ENCODE results near the gene SBF2.
"Not testable (repeated sequence)": the region's sequence is repeated elsewhere in the genome, so short reads cannot be mapped to it uniquely, and the experiment has no call there.

SBF2 gene

DNA sequence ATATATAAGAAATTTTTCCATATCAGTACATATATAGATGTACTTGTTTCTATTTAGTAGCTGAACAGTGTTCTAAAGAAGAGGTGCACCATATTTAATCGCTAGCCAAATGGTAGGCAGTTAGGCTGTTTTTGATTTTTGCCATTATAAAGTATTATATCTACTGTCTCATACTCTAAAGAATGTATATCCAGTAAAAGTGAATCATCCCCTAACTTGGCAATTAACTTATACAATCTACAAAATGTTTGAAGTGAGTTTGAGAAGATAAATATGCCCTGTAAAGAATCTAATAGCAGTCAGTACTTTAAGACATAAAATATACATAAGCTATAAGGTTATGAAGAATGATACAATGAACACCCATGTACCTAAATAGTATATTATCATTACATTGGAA lies 338.6 kb downstream of the SBF2 start:
- Histone ChIP-seq H3K9me3 (ENCODE audit: control insufficient read depth, low read length) (no peaks in the 10 kb centered on the region), H3K27me3 (ENCODE audit: control insufficient read depth, insufficient read depth, low read length, poor library complexity, severe bottlenecking) (no peaks in the 10 kb centered on the region), H3K4me1 (ENCODE audit: control insufficient read depth, insufficient read depth, low read length) (no peaks in the 10 kb centered on the region), H3K36me3 (ENCODE audit: control insufficient read depth, insufficient read depth, low read length) (no peaks in the 10 kb centered on the region), H3K4me3 (ENCODE audit: insufficient read depth, low read depth, low read length) (no peak overlapping the region), H3K27ac (ENCODE audit: insufficient read depth, low read depth, low read length, poor library complexity, severe bottlenecking) (no peak overlapping the region)
- WGBS, 2 experiments = no CpG with 5 or more reads among the region's 1 CpG

DNA sequence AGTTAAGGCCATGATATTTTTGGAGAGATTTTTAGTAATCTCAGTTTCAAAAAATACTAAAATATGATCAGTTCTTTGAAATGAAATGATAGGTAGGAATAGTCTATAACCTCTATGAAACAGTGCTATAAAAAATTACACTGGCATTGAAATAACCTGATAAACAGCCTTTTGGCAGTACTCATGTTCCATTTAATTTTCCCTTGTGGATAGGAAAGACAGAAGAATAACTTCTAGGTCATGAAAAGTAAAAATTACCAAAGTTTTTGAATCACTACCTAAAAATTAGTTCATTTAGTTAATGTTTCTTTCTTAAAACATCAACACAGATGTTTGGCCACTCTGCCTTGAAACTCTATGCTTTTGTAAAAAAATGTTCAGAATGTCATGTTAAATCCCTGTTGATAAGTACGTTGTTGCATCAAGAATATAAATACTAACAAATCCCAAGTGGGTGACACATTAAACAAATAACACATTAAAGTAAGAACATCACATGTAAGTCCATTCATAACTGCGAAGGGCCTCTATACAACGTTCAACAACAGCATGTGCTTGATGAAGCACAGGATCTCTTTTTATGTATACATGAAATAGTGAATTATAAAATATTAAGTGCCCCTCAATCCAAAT lies 339.9 kb downstream of the SBF2 start:
- Histone ChIP-seq H3K27me3 (ENCODE audit: control insufficient read depth, insufficient read depth, low read length, poor library complexity, severe bottlenecking) (no peaks in the 10 kb centered on the region), H3K9me3 (ENCODE audit: control insufficient read depth, low read length) (no peaks in the 10 kb centered on the region), H3K36me3 (ENCODE audit: control insufficient read depth, insufficient read depth, low read length) (no peaks in the 10 kb centered on the region), H3K4me3 (ENCODE audit: insufficient read depth, low read depth, low read length) (no peak overlapping the region), H3K27ac (ENCODE audit: insufficient read depth, low read depth, low read length, poor library complexity, severe bottlenecking) (no peak overlapping the region), H3K4me1 (ENCODE audit: control insufficient read depth, insufficient read depth, low read length) (no peaks in the 10 kb centered on the region)
- WGBS, 2 experiments = 92 to 93% methylated on average over 2 of the region's 3 CpGs

DNA sequence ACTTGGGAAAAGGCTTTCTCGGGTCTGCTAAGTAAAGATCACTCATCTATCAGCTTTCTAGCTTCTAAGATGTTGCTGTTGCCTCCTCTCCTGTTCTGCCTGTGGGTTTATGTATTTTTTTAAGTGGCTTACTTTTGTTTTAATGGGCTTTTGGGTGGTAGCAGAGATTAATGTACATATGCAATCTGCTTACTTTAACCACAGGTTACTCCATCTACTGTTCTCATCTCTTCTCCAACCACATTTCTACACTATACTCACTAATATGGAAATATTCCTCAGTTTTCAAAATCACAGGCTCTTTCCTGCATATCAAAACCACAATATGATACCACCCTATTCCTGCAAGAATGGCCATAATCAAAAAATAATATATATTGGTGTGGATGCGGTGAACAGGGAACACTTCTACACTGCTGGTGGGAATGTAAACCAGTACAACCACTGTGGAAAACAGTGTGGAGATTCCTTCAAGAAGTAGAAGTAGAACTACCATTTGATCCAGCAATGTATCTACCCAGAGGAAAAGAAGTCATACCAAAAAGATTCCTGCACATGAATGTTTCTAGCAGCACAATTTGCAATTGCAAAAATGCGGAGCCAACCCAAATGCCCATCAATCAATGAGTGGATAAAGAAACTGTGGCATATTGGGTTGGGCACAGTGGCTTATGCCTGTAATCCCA lies 341.4 kb downstream of the SBF2 start:
- Histone ChIP-seq H3K4me1 (ENCODE audit: control insufficient read depth, insufficient read depth, low read length) (no peaks in the 10 kb centered on the region), H3K27me3 (ENCODE audit: control insufficient read depth, insufficient read depth, low read length, poor library complexity, severe bottlenecking) (no peaks in the 10 kb centered on the region), H3K27ac (ENCODE audit: insufficient read depth, low read depth, low read length, poor library complexity, severe bottlenecking) (no peak overlapping the region), H3K36me3 (ENCODE audit: control insufficient read depth, insufficient read depth, low read length) (no peaks in the 10 kb centered on the region), H3K4me3 (ENCODE audit: insufficient read depth, low read depth, low read length) (no peak overlapping the region), H3K9me3 (ENCODE audit: control insufficient read depth, low read length) (no peaks in the 10 kb centered on the region)
- WGBS, 2 experiments = 92 to 96% methylated on average over 3 of the region's 3 CpGs

DNA sequence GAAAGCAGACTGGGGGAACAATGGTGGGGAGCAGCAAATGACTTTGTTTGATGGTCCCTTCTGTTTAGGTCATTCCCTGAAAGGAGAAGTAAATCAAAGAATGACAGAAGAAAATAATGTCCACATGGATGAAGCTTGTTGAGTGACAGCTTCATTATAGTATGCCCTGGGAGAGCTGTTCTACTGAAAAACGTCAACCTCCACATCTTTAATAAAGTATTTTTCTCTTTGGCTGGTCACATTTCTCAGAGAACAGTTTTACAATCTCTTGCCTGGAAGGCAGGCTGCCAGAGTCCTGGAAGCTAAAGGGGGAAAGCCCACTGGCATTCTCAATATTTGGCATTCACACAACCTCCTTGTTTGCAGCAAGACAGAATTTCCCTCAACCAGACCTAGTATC lies 342.2 kb downstream of the SBF2 start:
- no peaks in the 10 kb centered on the region for H3K27me3 ChIP-seq (ENCODE audit: control insufficient read depth, insufficient read depth, low read length, poor library complexity, severe bottlenecking)
- no peaks in the 10 kb centered on the region for H3K9me3 ChIP-seq (ENCODE audit: control insufficient read depth, low read length)
- H3K36me3 ChIP-seq (ENCODE audit: control insufficient read depth, insufficient read depth, low read length) = no peaks in the 10 kb centered on the region
- no peak overlapping the region for H3K4me3 ChIP-seq (ENCODE audit: insufficient read depth, low read depth, low read length)
- no peak overlapping the region for H3K27ac ChIP-seq (ENCODE audit: insufficient read depth, low read depth, low read length, poor library complexity, severe bottlenecking)
- no peaks in the 10 kb centered on the region for H3K4me1 ChIP-seq (ENCODE audit: control insufficient read depth, insufficient read depth, low read length)
- 70 to 88% methylated on average over 1 of the region's 1 CpG for WGBS, 2 experiments

DNA sequence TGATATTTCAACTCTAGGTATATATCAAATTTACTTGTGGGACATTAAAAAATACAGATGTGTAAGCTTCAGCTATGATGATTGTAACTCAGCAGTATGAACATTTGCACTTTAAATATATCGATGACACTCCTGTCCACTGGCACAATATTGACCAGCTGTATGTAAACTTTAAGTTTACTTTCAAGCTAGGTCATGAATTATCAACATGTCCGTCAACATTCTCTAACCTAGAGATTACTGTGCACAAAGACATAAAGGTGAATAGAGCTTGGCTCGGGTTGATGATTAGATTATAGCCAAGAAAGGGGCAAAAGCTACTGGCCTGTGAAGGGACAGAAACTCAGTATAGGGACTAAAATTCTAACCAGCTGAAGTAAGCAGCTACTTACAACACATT lies 343.6 kb downstream of the SBF2 start:
- no peaks in the 10 kb centered on the region for H3K9me3 ChIP-seq (ENCODE audit: control insufficient read depth, low read length)
- H3K27ac ChIP-seq (ENCODE audit: insufficient read depth, low read depth, low read length, poor library complexity, severe bottlenecking) = no peak overlapping the region
- 98 to 100% methylated on average over 2 to 3 of the region's 3 CpGs for whole genome bisulfite sequencing, 2 experiments
- H3K4me3 ChIP-seq (ENCODE audit: insufficient read depth, low read depth, low read length) = no peak overlapping the region
- no peaks in the 10 kb centered on the region for H3K4me1 ChIP-seq (ENCODE audit: control insufficient read depth, insufficient read depth, low read length)
- no peaks in the 10 kb centered on the region for H3K27me3 ChIP-seq (ENCODE audit: control insufficient read depth, insufficient read depth, low read length, poor library complexity, severe bottlenecking)
- H3K36me3 ChIP-seq (ENCODE audit: control insufficient read depth, insufficient read depth, low read length) = no peaks in the 10 kb centered on the region

DNA sequence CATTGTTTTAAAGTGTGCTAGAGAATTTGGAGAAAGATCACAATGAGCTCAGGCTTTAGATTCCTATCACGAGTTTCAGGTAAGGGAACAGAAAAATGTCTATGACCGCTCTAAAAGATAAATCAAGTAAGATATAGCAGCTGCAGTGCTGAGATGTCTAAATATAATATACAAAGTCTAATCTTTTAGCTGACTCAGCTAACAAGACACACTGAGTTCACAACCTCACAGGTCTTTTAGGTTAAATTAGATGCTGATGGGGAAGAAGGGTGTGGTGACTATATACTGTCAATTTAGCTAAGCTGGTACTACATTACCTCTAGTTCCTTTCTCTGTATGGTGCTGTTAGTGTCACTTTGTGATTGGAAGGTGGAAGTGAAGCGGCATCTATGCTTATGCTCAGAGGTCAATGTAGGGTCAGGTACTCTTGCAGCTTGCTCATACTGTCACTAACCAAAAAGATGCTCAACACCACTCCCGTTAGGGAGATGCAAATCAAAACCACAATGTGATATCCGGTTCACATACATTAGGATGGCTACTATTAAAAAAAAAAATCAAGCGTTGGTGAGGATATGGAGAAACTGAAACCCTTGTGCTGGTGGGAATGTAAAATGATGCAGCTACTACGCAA lies 346.7 kb downstream of the SBF2 start:
- H3K4me3 ChIP-seq (ENCODE audit: insufficient read depth, low read depth, low read length) = no peak overlapping the region
- H3K36me3 ChIP-seq (ENCODE audit: control insufficient read depth, insufficient read depth, low read length) = no peaks in the 10 kb centered on the region
- H3K27me3 ChIP-seq (ENCODE audit: control insufficient read depth, insufficient read depth, low read length, poor library complexity, severe bottlenecking) = no peaks in the 10 kb centered on the region
- 89% methylated on average over 5 to 7 of the region's 7 CpGs for WGBS, 2 experiments
- H3K9me3 ChIP-seq (ENCODE audit: control insufficient read depth, low read length) = no peaks in the 10 kb centered on the region
- no peaks in the 10 kb centered on the region for H3K4me1 ChIP-seq (ENCODE audit: control insufficient read depth, insufficient read depth, low read length)
- H3K27ac ChIP-seq (ENCODE audit: insufficient read depth, low read depth, low read length, poor library complexity, severe bottlenecking) = no peak overlapping the region

DNA sequence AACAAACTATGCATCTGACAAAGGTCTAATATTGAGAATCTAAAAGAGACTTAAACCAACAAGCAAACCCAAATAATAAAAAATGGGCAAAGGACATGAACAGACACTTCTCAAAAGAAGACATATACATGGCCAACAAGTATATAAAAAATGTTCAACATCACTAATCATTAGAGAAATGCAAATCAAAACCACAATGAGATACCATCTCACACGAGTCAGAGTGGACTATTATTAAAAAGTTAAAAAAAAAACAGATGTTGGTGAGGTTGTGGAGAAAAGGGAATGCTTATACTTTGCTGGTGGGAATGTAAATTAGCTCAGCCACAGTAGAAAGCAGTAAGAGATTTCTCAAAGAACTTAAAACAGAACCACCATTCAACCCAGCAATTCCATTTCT lies 348.3 kb downstream of the SBF2 start:
- H3K36me3 ChIP-seq (ENCODE audit: control insufficient read depth, insufficient read depth, low read length); H3K4me3 ChIP-seq (ENCODE audit: insufficient read depth, low read depth, low read length); H3K27ac ChIP-seq (ENCODE audit: insufficient read depth, low read depth, low read length, poor library complexity, severe bottlenecking); H3K9me3 ChIP-seq (ENCODE audit: control insufficient read depth, low read length); H3K27me3 ChIP-seq (ENCODE audit: control insufficient read depth, insufficient read depth, low read length, poor library complexity, severe bottlenecking); H3K4me1 ChIP-seq (ENCODE audit: control insufficient read depth, insufficient read depth, low read length): not testable (repeated sequence)
- WGBS, 2 experiments = 100% methylated on average over 1 of the region's 1 CpG; no CpG with 5 or more reads in 1 of the 2 experiments

DNA sequence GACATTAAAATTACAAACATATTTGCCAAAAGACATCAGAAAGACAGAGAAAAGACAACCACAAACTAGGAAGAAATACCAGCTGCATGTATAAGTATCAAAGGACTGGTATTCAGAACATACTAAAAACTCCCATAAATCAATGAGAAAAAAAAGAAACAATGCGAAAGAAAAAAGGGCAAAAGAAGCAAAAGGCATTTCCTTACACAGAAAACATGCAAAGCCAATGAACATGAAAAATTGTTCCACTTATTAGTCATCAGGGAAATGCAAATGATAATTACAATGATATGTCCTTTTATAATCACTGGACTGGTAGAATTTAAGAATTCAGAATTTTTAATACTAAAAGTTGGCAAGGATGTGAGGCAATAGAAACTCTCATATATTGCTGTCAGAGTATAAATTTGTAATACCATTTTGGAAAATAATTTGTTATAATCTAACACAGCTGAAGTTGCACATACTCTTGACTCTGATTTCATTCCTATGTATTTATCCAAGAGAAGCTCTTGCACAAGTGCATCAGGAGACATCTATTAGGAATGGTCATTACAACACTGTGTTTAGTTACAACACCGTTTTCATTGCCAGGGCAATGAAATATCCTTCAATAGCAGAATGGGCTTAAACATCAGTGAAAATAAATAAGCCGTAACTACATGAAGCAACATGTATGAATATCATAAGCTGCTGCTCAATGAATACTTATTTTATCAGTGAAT lies 350.5 kb downstream of the SBF2 start:
- Histone ChIP-seq H3K27me3 (ENCODE audit: control insufficient read depth, insufficient read depth, low read length, poor library complexity, severe bottlenecking) (no peaks in the 10 kb centered on the region), H3K4me3 (ENCODE audit: insufficient read depth, low read depth, low read length) (no peak overlapping the region), H3K9me3 (ENCODE audit: control insufficient read depth, low read length) (no peaks in the 10 kb centered on the region), H3K4me1 (ENCODE audit: control insufficient read depth, insufficient read depth, low read length) (no peaks in the 10 kb centered on the region), H3K36me3 (ENCODE audit: control insufficient read depth, insufficient read depth, low read length) (no peaks in the 10 kb centered on the region), H3K27ac (ENCODE audit: insufficient read depth, low read depth, low read length, poor library complexity, severe bottlenecking) (no peak overlapping the region)
- 81 to 100% methylated on average over 1 to 3 of the region's 3 CpGs for WGBS, 2 experiments

DNA sequence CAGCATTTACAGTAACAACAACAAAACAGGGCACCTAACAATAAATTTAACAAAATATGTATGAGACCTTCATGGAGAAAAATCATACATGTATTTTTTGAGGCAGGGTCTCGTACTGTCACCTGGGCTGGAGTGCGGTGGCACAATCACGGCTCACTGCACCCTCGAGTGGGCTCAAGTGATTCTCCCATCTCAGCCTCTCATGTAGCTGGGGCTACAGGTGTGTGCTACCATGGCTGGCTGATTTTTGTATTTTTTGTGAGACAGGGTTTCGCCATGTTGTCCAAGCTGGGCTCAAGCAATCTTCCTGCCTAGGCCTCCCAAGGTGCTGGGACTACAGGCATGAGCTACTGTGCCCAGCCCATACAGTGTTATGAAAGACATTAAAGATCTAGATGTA lies 352.0 kb downstream of the SBF2 start:
- H3K27ac ChIP-seq (ENCODE audit: insufficient read depth, low read depth, low read length, poor library complexity, severe bottlenecking) = no peak overlapping the region
- no peaks in the 10 kb centered on the region for H3K9me3 ChIP-seq (ENCODE audit: control insufficient read depth, low read length)
- no peaks in the 10 kb centered on the region for H3K4me1 ChIP-seq (ENCODE audit: control insufficient read depth, insufficient read depth, low read length)
- 95 to 96% methylated on average over 5 of the region's 5 CpGs for WGBS, 2 experiments
- H3K4me3 ChIP-seq (ENCODE audit: insufficient read depth, low read depth, low read length) = no peak overlapping the region
- H3K27me3 ChIP-seq (ENCODE audit: control insufficient read depth, insufficient read depth, low read length, poor library complexity, severe bottlenecking) = no peaks in the 10 kb centered on the region
- no peaks in the 10 kb centered on the region for H3K36me3 ChIP-seq (ENCODE audit: control insufficient read depth, insufficient read depth, low read length)

DNA sequence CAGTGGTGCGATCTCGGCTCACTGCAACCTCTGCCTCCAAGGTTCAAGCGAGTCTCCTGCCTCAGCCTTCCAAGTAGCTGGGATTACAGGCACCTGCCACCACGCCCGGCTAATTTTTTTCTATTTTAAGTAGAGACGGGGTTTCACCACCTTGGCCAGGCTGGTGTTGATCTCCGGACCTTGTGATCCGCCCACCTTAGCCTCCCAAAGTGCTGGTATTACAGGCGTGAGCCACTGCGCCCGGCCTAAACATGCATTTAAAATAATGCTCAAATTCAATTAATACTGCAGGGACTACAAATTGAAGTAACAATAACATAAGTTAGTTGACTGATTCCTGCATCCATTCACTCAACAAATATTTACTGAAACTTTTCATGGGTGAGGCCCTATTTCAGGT lies 354.9 kb downstream of the SBF2 start:
- WGBS, 2 experiments = 89 to 91% methylated on average over 11 of the region's 11 CpGs
- H3K27ac ChIP-seq (ENCODE audit: insufficient read depth, low read depth, low read length, poor library complexity, severe bottlenecking) = not testable (repeated sequence)

More for the DNA sequence above, 354.9 kb downstream of the SBF2 start:
- not testable (repeated sequence) for H3K27me3 ChIP-seq (ENCODE audit: control insufficient read depth, insufficient read depth, low read length, poor library complexity, severe bottlenecking); H3K36me3 ChIP-seq (ENCODE audit: control insufficient read depth, insufficient read depth, low read length); H3K4me1 ChIP-seq (ENCODE audit: control insufficient read depth, insufficient read depth, low read length); H3K4me3 ChIP-seq (ENCODE audit: insufficient read depth, low read depth, low read length); H3K9me3 ChIP-seq (ENCODE audit: control insufficient read depth, low read length)

Measured in ectodermal cell (in vitro differentiated cells).